ENCODE results near the gene SIRPG.
"Not testable (repeated sequence)": the region's sequence is repeated elsewhere in the genome, so short reads cannot be mapped to it uniquely, and the experiment has no call there.

The SIRPG gene

DNA sequence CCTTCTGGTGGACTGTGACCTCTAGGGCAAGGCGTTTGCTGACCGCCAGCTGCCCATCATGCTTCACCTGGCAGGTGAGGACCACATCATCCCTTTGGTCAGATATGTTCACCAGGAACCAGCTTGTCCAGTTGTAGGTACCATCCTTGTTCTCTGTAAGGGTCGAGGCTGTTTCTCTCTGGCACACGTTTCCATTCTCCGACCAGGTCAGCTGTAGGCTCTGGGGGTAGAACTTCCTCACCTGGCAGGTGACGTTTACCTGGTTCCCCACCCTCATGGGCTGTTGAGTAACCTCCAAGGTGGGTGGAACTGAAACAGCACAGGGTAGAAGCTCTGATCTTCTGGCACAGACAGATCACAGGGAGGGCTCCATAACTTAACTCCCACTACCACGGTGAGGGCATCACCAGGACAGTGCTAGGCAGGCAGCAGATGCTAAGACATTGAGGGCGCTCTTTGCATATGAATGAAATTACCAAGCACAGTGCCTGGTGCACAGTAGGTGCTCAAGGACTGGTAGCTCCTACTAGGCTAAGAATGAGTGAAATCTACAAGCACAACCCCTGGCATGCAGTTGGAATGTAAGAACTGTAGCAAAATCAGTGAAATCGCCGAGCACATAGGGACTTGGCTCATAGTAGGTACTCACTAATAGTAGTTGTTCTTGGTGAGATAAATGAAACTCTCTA lies 22.1 kb downstream of the SIRPG start:
- DNase-seq (ENCODE audit: low read depth in 2 of 2) = no peak

DNA sequence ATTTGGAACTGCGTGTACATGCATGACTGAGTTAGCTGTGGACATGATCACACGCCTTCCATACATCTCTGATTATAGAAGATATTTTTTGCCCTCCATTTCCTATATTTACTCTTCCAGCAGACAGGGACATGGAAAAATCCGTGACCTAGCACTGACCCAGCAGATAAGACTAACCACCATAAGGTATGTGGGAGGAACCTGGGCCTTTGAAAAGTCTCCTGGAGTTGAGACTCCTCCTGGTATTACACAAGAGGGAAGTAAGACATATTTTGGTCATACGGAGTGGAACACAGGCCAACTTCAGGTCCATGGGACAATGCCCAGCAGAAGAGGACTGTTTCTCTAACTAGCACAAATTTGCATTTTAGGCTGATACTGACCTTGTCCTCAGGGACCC lies 24.0 kb downstream of the SIRPG start:
- no peak for DNase-seq (ENCODE audit: low read depth in 2 of 2)

DNA sequence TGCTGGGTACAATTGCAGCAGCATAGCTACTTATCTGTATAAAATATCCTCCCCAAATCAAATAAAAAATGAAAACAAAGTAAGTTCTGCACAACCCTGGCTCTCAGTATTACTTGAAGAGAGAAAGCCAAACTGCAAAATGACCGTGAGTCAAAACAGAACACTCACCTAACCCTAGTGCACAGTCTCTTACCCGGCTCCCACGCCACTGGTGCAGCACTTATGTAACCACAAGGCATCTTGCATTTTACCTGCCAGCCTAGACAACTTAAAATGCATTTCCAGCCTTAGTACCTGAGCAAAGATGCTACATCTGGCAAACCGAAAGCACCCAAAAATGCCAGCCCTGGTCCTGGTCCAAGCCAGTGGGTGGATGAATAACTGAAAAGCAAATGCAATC lies 25.4 kb downstream of the SIRPG start:
- peak in 1 of 2 donors; percentile 44 for DNase-seq (ENCODE audit: low read depth in 2 of 2)

DNA sequence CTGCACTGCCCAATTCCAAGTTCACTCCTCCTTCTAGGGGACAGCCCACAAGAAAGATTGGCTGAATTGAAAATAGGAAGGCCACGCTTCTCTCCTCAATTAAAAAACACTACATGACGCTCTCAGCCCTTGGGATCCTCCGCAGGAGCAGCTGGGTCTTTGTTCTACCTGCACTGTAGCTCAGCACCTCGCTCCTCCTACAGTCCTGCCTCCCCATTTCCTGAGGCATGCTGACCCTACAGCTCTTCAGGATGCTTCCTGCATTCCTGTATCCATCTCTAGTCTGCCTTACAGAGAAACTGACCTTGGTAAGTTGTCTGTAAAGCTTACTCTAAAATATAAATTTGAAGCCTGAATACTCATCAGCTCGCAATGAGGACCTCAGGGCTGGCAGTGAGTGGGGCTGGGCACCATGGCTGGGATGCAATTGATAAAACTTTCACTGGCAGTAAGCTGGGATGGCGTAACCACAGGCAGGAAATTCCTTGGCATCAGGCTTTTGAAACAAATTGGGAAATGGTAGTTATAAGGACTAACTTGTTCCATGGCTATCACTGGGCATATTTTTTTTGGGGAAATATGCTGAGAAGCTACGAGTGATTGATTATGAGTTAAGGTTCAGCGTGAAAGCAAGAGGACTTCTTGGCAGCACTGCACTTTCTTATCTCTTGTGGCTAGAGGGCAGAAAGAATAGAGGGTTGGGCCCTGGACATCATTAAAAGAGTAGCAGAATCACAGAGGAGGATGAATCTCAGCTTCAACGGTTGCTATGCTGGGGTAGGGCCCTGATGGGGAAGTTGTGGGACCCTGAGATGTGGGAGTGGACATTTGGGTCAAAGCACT lies 26.0 kb downstream of the SIRPG start:
- DNase-seq (ENCODE audit: low read depth in 2 of 2) = no peak

DNA sequence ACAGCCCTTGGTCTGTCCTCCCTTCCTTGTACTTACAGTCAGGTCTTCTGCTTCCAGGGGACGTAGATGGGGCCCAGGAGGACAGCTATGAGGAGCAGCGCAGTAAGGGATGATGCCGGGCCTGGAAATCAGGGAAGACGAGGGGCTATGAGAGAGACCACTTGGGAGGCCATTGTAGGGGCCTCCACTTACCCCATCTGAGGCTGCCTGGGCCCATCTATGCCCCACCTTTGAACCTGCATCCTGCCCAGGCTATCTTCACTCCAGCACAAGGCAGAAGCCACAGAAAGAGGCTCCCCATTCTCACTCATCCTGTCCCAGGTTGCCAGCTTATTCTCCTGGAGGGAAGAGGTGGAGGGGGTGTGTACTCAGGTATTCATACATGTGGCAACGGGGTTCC lies 27.4 kb downstream of the SIRPG start:
- DNase-seq (ENCODE audit: low read depth in 2 of 2) = no peak

DNA sequence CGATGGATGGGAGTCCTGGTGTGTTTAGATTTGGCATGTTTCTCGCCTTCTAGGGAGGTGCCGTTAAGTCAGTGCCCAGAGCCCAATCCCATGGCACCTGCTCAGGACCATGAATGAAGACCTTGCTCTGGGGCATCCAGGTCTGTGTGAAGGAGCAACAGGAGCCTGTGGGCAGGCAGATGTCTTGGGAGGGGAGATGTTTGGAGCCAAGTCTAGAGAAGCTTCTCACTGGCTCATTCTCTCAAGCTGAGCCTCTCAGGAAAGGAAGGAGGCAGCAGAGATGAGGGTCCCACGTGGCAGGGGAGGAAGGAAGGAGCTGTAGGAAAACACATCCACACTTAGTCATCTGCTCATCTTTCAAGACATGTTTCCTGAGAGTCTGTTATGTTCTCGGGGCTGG lies 28.3 kb downstream of the SIRPG start:
- no peak for DNase-seq (ENCODE audit: low read depth in 2 of 2)

DNA sequence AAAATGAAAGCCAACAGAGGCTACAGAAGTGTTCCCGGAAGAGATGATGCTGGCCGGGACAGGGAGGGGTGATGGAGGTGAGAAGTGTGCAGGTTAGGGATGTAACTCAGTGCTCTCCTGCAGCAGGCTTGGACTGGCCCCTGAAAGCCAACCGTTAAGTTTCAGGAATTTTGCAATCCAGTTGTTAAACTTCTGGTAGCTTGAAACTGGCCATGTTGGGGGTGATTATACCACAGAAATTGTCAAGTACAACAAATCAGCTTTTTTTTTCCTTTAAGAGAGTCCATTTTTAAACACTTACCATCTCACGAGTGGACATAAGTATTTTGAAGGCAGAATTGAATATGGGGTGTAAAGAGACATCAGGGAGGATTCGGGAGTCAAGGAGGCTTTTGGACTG lies 29.0 kb downstream of the SIRPG start:
- DNase-seq (ENCODE audit: low read depth in 2 of 2) = no peak

DNA sequence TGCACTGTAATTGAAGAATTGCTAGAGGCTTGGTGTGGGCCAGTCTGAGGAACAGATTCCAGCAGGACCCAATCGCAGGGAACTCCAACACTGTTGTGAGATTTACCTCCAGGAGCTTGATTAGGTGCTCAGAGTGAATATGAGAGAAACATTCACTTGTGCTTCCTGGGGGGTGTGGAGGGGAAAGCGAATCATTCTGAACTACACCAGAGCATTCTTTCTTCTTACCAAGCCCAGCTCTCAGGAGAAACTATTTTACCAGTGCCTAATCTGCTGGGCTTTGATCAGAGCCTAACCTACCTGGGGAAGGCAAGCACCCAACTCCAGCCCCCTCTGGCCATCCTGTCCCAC lies 30.4 kb downstream of the SIRPG start:
- no peak for DNase-seq (ENCODE audit: low read depth in 2 of 2)

DNA sequence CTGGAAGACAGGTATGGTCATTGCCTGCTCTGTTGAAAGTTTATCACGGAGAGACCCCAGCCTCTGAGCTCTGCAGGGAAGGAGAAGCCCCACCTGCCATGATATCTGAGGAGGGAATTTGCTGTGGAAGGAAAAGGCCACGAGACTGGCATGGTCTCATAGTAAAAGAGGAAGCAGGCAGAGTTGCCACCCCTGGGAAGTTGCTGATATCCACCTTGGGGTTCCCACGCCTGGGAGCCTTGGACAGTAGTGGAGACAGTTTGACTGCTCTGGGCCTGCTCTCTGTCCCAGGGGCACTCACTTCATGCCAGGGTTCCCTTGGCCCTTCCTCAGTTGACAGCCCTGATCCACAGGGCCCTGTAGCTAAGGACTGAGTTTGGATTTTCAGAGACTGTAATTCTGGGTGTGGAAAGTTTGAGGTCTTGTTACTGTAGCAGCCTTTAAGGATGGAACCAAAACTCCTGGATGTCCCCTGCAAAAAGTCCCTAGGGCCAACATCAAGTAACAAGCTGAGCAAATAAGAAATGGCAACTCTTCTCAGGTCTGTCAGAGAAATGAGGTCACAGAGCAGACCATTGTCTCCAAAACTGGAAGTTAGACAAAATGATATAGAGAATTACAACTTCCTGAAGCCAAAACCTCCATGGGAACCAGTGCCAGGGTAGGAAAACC lies 30.9 kb downstream of the SIRPG start:
- DNase-seq (ENCODE audit: low read depth in 2 of 2) = no peak

DNA sequence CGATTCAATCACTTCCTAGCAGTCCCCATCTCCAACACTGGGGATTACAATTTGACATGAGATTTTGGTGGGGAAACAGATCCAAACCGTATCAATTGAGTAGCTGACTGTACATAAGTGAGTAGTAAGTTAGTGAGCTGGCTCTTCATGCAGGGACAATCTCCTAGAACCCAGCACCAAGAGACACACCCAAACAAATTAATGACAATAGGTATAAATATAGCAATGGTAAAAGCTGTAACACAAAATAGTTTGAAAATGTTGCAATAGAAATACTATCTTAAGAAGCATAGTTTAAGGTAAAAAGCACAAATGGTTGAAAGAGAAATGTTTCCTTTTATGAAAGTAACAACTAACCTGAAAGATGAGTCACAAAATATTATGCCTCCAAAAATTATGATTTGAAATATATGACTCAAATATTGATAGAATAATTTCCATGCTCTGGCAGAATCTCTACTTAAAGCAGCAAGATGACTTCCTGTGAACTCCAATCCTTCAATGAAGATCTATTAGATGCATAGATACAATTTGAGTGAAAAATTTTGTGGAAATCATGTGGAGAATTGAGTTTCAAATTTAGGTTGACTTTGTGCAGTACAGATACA lies 32.4 kb downstream of the SIRPG start:
- no peak for DNase-seq (ENCODE audit: low read depth in 2 of 2)

DNA sequence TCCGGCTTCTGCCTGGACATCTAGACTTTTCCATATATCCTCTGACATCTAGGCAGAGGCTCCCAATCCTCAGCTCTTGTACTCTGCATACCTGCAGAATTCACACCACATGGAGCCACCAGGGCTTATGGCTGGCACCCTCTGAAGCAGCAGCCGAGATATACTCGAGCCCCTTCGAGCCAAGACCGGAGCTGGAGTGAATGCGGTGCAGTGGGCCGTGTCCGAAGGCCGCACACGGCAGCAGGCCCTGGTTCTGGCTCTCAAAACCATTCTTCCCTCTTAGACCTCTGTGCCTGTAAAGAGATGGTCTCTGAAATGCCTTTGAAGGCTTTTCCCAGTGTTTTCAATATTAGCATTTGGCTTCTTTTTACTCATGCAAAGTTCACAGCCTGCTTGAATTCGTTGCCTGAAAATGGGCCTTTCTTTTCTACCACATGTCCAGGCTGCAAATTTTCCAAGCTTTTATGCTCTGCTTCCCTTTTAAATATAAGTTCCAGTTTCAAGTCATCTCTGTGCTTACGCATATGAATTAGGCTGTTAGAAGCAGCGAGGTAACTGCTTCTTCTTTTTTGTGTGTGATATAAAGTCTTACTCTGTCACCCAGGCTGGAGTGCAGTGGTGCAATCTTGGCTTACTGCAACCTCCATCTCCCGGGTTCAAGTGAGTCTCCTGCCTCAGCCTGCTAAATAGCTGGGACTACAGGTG lies 33.9 kb downstream of the SIRPG start:
- no peak for DNase-seq (ENCODE audit: low read depth in 2 of 2)

DNA sequence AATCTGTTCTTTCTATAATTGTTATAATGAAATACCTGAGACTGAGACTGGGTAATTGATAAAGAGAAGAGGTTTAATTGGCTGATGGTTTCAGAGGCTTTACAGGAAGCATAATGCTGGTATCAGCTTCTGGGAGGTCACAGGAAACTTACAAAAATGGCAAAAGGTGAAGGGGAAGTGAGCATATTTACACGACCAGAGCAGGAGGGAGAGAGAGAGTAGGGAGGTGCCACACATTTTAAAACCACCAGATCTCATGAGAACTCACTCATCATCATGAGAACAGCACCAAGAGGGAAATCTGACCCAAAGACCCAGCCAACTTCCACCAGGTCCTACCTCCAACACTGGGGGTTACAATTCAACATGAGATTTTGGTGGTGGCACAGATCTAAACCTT lies 35.1 kb downstream of the SIRPG start:
- no peak for DNase-seq (ENCODE audit: low read depth in 2 of 2)

DNA sequence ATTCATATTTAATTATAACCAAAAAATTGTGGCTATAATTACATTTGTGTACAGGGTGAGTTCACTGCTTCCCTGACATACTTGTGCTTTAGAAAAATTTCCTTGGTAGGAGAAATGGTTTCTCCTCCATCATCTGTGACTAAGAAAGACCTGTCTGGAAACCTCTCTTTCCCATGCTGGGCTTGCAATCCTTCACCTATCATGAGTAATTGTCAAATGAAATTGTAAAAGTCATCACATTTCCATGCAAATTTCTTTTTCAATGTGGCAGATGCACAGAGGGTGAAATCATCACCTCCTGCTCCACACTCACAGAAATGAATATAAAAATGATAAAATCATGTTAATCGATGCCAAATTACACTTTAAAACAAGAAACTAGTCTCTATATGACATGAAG lies 36.3 kb downstream of the SIRPG start:
- no peak for DNase-seq (ENCODE audit: low read depth in 2 of 2)

DNA sequence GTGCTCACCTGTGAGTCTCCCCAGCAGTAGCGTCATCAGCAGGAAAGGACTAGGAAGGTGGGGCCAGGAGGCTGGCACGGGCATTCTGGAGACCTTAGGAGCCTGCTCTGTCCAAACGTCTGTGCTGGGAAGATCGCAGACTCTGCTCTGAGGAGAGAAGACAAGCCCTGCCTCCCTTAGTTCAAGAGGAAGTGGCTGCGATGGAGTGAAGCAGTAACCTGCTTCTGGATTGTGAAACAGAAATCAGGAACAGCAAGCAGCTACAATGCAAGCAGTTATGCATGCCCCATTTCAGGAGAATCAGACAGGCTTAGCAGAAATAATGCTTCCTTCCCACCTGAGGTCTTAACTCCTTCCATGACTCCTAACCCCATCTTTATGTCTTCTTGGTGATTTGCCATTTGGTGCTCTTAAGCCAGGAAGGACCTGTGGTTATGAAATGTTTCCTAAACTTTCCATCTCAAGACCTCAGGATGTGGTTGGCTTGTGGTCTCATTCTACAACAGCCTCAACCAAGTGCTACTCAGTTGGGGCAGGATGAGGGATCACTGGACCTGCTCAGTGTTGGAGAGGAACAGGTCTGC lies 37.6 kb downstream of the SIRPG start, which contains the start of gene SIRPB1:
Gene SIRPB1, minus strand, starts transcription at position 149 of the 584 bp plus-strand sequence. Its CDS starts 65 bp downstream, at position 84.
- no peak for DNase-seq (ENCODE audit: low read depth in 2 of 2)

DNA sequence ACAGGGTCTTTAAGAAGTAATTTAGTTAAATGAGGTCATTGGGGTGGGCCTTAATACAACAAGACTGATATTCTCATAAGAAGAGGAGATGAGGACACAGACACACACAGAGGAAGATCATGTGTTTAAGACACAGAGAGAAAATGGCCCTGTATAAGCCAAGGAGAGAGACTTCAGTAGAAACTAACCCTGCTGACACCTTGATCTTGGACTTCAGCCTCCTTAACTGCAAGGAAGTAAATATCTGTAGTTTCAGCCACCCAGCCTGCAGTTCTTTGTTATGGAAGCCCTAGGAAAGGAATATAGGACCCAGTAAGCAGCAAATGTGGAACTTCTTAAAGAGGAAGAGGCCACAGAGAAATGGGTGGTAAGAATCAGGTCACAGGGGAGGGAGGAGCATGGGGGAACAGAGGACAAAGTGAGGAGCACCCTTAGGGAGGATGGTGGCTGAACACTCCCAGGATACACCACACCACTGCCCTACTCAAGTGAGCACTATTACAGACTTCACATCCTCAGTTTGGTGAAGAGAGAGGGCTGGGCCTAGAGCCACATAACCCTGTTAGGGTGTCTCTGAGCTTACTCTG lies 38.5 kb downstream of the SIRPG start:
- DNase-seq (ENCODE audit: low read depth in 2 of 2) = no peak

DNA sequence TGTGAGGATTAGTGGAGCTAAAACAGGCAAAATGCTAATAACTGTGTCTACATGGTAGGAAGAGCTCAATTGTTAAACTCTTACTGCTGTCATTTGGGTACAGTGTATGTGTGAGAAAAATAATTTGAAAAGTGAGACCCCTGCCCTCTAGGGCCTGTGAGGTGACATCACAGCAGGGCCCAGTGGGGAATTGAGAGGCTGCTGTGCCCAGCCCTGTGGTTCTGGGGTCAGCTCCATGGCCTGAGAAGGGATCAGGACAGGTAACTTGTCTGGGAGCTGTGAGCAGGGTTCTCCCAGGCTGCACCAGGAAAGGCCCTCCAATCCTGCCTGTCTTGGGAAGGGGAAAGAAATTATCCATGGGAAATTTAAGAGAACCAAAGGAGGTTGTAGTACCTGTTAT lies 39.1 kb downstream of the SIRPG start:
- no peak for DNase-seq (ENCODE audit: low read depth in 2 of 2)

DNA sequence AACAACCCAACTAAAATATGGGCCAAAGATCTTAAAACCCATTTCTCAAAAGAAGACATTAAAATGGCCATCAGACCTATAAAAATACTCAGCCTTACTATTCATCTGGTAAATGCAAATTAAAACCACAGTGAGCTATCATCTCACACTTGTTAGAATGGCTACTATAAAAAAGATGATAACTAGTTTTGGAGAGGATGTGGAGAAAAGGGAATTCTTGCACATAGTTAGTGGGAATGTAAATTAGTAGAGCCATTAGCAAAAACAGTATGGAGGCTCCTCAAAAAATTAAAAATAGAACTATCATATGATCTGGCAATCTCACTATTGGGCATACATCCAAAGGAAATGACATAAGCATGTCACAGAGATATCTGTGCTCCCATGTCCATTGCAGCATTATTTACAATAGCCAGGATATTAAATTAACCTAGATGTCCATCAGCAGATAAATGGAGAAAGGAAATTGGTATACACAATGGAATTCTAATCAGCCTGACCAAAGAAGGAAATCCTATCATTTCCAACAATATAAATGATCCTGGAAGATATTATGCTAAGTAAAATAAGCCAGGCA lies 40.6 kb downstream of the SIRPG start:
- no peak for DNase-seq (ENCODE audit: low read depth in 2 of 2)

DNA sequence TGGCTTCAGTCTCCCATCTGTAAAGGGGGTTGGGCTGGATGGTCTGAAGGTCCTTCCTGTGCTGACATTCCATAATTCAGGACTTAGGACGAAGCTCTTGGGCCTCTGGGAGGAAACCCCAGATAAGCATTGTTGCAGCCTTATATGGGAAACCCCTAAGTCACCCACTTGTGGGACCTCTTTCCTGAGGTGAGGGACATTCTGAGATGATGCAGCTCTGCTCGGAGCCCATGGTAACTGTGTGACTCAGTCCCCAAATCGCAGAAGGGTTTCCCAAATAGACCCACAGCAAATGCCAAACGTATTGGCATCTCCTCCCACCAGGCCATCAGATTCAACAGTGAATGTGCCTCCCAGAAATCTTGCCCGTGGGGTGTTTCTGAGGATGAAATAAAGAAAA lies 47.2 kb downstream of the SIRPG start:
- DNase-seq (ENCODE audit: low read depth in 2 of 2) = not testable (repeated sequence)

DNA sequence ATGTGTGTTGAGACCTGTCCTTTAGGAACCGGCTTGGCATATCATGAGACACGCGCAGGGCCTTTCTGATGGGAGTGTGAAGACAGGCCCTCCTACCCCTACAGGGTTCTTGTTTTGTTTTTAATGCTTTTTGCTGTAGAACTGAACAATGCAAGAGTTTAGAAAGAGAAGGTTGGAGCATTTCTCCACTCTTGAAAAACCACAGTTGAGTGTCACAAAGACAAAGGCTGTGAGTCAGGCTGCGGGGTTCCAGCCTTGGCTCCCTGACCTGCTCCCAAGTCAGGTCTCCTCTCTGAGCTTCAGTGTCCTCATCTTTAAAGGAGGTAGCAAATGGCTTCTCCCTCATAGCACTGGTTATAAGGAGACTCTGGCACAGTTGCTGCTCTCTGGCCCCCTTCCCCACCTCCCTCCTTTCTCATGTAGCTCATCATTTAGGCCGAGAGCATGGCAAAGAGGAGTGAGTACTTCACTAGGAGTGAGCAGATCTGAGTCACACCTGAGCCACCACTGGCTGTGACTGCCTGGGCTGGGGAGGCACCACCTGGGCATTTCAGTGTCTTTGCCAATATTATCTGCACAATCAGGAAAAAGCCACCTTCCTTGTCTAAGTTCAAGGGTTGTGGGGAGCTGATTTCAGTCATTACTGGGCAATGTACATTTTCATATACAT lies 48.8 kb downstream of the SIRPG start:
- DNase-seq (ENCODE audit: low read depth in 2 of 2) = not testable (repeated sequence)

DNA sequence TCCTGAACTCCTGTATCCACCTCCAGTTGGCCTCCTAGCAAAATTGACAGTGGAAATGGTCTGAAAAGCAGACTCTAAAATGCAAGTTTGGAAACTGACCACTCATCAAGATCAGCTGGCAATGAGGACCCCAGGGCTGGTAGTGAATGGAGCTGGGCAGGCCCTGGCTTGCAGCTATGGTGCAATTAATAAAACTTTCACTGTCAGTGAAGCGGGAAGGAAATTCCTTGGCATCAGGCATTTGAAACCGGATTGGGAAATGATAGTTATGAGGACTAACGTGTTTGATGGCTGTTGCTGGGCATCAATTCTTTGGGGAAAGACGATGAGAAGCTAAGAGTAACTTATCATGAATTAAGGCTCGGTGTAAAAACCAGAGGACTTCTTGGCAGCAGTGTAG lies 56.8 kb downstream of the SIRPG start:
- no peak for DNase-seq (ENCODE audit: low read depth in 2 of 2)

Measured in stimulated activated CD4-positive, alpha-beta T cell treated with anti-CD3 and anti-CD28 coated beads, Interleukin-4, amount 100 ng/mL, for 48 hours (primary cell).